ENCODE data around the gene NTM. TPM values are rescaled to one million over a fixed set of nuclear protein-coding genes. Genes with fewer than 3 reads are reported as not detected.

Gene NTM
- total RNA-seq, 1 experiment from 2014 or later = 0.73 TPM

DNA sequence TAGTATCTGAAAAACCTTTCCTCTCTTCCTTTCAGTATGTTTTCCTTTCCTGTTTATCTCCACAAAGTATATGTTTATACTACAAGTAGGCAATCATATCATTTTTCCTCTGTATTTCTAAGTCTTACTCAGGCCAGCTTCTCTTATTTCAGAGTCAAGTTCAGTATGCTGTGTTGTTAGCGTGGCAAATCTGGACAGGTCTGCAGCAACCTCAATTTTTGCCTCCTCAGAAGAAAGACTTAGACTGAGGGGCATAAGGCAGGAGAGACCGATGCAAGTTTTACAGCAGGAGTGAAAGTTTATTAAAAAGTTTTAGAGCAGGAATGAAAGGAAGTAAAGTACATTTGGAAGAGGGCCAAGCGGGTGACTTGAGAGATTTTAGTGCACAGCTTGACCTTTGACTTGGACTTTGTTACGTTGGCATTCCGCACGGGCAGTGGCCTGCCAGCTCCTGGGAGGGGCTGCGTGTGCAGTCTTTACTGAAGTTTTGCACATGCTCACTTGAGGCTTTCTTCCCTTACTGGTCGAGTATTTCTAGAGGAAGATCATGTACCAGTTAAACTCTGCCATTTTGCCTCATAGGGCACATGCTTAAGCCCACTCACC, 343.2 kb downstream of the NTM start:
- Histone ChIP-seq H3K27me3 (replicated peaks; ENCODE audit: control insufficient read depth, insufficient read depth, low read length) (no peaks in the 10 kb centered on the region), H3K36me3 (ENCODE audit: control insufficient read depth, insufficient read depth, low read length) (no peaks in the 10 kb centered on the region), H3K9me3 (0 out of 2 replicates have a peak, but pooled peaks cover 5% of the 10 kb centered on the region), H3K4me1 (no peaks in the 10 kb centered on the region), H3K4me3 (ENCODE audit: low read depth, low read length) (no peak overlapping the region)
- H3K9me3 Mint-ChIP-seq (ENCODE audit: unreplicated experiment) = peaks cover 16% of the 10 kb centered on the region
- no peak overlapping the region for H3K27ac Mint-ChIP-seq (ENCODE audit: unreplicated experiment)
- no peaks in the 10 kb centered on the region for H3K4me1 Mint-ChIP-seq (ENCODE audit: low read depth, unreplicated experiment)
- ChIA-PET CTCF (no interaction called here), POLR2A (no interaction called here)
- no TSS peak for BruUV-seq (replicated peaks)
- no peak for DNase-seq
- no peaks in the 10 kb centered on the region for H3K36me3 Mint-ChIP-seq (ENCODE audit: insufficient read depth, unreplicated experiment)
- H3K4me3 Mint-ChIP-seq (ENCODE audit: unreplicated experiment) = no peak overlapping the region
- intact Hi-C loops (cut with micrococcal nuclease; ENCODE audit: unreplicated experiment) = no loop called here
- TF ChIP-seq, protein P1, sequence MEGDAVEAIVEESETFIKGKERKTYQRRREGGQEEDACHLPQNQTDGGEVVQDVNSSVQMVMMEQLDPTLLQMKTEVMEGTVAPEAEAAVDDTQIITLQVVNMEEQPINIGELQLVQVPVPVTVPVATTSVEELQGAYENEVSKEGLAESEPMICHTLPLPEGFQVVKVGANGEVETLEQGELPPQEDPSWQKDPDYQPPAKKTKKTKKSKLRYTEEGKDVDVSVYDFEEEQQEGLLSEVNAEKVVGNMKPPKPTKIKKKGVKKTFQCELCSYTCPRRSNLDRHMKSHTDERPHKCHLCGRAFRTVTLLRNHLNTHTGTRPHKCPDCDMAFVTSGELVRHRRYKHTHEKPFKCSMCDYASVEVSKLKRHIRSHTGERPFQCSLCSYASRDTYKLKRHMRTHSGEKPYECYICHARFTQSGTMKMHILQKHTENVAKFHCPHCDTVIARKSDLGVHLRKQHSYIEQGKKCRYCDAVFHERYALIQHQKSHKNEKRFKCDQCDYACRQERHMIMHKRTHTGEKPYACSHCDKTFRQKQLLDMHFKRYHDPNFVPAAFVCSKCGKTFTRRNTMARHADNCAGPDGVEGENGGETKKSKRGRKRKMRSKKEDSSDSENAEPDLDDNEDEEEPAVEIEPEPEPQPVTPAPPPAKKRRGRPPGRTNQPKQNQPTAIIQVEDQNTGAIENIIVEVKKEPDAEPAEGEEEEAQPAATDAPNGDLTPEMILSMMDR (IDR thresholded peaks at IDR 0.05; ENCODE audit: insufficient read depth in 1 of 2, low read depth in 1 of 2, low read length in 1 of 2, severe bottlenecking in 1 of 2, unreplicated experiment in 1 of 2) = no peak
- no peaks in the 10 kb centered on the region for H3K27me3 Mint-ChIP-seq (ENCODE audit: insufficient read depth, unreplicated experiment)

DNA sequence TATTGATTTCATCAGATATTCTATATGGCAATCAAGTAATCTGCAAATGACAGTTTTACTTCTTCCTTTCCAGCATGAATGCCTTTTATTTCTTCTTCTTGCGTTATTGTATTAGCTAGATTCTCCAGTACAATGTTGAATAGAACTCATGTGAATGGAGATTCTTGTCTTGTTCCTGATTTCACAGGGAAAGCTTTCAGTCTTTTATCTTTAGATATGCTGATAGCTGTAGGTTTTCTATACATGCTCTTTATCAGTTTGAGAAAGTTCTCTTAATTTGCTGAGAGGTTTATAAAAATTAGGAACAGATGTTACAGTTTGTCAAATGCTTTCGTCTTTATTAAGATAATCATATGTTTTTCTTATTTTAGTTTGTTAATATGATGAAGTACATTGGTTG, 347.2 kb downstream of the NTM start:
- 0 out of 2 replicates have a peak, but pooled peaks cover 5% of the 10 kb centered on the region for H3K9me3 ChIP-seq
- H3K27me3 ChIP-seq (replicated peaks; ENCODE audit: control insufficient read depth, insufficient read depth, low read length) = no peaks in the 10 kb centered on the region
- intact Hi-C loops (cut with micrococcal nuclease; ENCODE audit: unreplicated experiment) = no loop called here
- no peak overlapping the region for H3K4me3 ChIP-seq (ENCODE audit: low read depth, low read length)
- CTCF ChIA-PET = interaction anchor here (0.5 kb wide), 1 partner anchor 72 kb away, joined by 3 read pairs; no protein-coding TSS in a partner anchor
- Mint-ChIP-seq H3K36me3 (ENCODE audit: insufficient read depth, unreplicated experiment) (no peaks in the 10 kb centered on the region), H3K4me3 (ENCODE audit: unreplicated experiment) (no peak overlapping the region), H3K27me3 (ENCODE audit: insufficient read depth, unreplicated experiment) (peaks cover 3% of the 10 kb centered on the region), H3K9me3 (ENCODE audit: unreplicated experiment) (peaks cover 12% of the 10 kb centered on the region), H3K4me1 (ENCODE audit: low read depth, unreplicated experiment) (no peaks in the 10 kb centered on the region), H3K27ac (ENCODE audit: unreplicated experiment) (no peak overlapping the region)
- no peak for DNase-seq
- POLR2A ChIA-PET = no interaction called here
- BruUV-seq (replicated peaks) = no TSS peak
- TF ChIP-seq, protein P1 (IDR thresholded peaks at IDR 0.05; ENCODE audit: insufficient read depth in 1 of 2, low read depth in 1 of 2, low read length in 1 of 2, severe bottlenecking in 1 of 2, unreplicated experiment in 1 of 2) = no peak
- no peaks in the 10 kb centered on the region for H3K36me3 ChIP-seq (ENCODE audit: control insufficient read depth, insufficient read depth, low read length)
- no peaks in the 10 kb centered on the region for H3K4me1 ChIP-seq

DNA sequence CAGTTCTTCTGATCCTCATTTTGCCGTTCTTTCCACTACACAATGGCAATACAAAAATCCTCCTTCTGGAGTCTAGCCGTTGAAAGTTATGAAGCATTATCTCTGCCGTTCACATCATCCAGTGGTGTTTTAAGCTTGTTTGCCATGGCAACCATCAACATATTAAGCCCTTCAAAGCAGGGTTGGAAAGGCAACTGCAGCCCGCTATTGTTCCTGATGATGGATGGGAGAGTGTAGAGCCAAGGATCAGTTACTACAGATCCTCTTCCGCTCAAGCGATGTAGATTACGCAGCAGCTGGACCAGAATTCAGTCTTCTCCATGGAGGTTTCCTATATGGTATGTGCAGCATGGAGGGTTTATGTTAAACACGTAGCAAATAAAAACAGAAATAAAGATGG, 352.7 kb downstream of the NTM start:
- ChIA-PET POLR2A (no interaction called here), CTCF (no interaction called here)
- Mint-ChIP-seq H3K9me3 (ENCODE audit: unreplicated experiment) (no peaks in the 10 kb centered on the region), H3K27me3 (ENCODE audit: insufficient read depth, unreplicated experiment) (peaks cover 16% of the 10 kb centered on the region), H3K4me1 (ENCODE audit: low read depth, unreplicated experiment) (no peaks in the 10 kb centered on the region), H3K27ac (ENCODE audit: unreplicated experiment) (no peak overlapping the region), H3K36me3 (ENCODE audit: insufficient read depth, unreplicated experiment) (no peaks in the 10 kb centered on the region), H3K4me3 (ENCODE audit: unreplicated experiment) (no peak overlapping the region)
- Histone ChIP-seq H3K9me3 (no peaks in the 10 kb centered on the region), H3K4me1 (no peaks in the 10 kb centered on the region), H3K36me3 (ENCODE audit: control insufficient read depth, insufficient read depth, low read length) (no peaks in the 10 kb centered on the region), H3K27me3 (replicated peaks; ENCODE audit: control insufficient read depth, insufficient read depth, low read length) (no peaks in the 10 kb centered on the region), H3K4me3 (ENCODE audit: low read depth, low read length) (no peak overlapping the region)
- intact Hi-C loops (cut with micrococcal nuclease; ENCODE audit: unreplicated experiment) = no loop called here
- BruUV-seq (replicated peaks) = no TSS peak
- DNase-seq = no peak
- TF ChIP-seq, protein P1 (IDR thresholded peaks at IDR 0.05; ENCODE audit: insufficient read depth in 1 of 2, low read depth in 1 of 2, low read length in 1 of 2, severe bottlenecking in 1 of 2, unreplicated experiment in 1 of 2) = no peak

Measured in Caco-2 (cell line).